CD4-positive, alpha-beta T cell treated with Interleukin-21 for 1 hour (primary cell): Measurements from ENCODE around the gene VILL.
A peak's percentile ranks its signal among the peaks of the same experiment; 100 is the strongest.
"Not testable (repeated sequence)": the region's sequence is repeated elsewhere in the genome, so short reads cannot be mapped to it uniquely, and the experiment has no call there.

Experiments
- DNase-seq: peaks from one replicate; pipeline ENCODE4 v3.0.0-alpha.2; 2020

VILL gene

DNA sequence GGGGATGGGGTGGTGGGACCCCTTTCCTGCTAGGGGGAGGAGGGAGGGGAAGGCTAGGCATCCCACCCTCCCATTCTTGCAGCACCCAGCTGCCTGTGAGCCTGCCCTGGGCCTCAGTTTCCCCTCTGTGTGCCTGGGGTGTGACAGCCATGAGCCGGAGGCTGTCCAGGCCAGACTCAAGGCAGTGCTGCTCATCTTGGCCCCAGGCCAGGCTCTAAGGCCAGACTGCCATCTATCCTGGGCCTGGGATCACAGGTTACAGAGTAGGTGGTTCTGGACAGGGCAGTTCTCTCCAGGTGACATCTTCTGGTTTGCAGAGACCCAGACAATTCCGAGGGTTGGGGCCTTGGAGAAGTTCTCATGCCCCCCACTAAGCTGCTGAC is 3.3 kb upstream of the VILL start:
- no peak for DNase-seq

DNA sequence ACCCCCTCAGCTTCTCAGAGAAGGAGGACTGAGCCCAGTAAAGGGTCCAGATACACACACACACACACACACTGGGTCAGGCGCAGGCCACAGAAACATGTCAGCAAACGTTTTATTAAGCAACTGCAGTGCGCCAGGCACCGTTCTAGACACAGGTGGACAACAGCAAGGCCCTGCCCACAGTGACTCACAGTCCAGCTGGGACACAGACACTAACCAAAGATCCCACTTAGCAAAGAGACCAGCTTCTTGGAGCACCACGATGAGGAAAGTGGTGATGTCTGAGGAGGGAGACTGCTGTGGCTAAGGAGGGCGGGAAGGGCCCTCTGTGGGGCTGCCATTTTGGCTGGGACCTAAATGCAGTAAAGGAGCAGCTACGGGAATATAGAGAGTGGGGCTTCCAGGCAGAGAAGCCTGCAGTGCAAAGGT is 2.8 kb upstream of the VILL start:
- DNase-seq = no peak

DNA sequence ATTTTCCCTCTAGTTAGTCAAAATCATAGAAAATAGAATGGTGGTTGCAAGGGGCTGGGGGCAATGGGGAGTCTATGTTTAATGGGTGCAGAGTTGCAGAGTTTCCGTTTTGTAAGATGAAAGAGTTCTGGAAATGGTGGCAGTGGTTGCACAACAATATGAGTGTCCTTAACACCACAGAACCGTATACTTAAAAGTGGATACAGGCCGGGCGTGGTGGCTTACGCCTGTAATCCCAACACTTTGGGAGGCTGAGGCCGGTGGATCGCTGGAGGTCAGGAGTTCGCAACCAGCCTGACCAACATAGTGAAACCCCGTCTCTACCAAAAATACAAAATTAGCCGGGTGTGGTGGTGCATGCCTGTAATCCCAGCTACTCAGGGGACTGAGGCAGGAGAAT is 2.2 kb upstream of the VILL start:
- DNase-seq = not testable (repeated sequence)

DNA sequence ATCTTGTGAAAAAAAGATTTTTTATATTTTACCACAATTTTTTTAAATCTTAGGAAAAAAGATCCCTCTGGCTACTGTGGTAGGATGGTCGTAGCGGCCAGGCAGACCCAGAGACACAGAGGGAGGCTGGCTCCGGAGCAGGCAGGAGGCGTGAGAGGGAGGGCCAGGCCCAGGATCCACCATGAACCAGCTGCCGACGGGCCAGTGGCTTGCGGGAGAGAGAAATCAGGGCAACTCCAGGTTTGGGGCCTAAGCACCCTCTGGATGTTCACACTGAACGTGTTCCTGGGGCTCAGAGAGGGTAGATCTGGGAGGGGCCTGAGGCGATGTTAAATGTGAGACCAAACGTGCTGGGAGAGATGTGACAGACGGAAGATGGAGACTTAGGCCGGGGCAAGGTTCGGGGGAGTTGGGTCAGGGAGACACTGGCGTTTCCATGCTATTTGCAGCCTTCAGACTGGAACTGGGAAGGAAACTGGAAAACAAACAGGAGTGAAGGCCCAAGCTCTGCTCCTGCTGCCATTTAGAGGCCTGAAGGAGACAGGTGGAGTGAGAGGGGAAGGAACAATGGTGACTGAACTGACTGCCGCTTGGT is 1.6 kb upstream of the VILL start:
- DNase-seq = no peak

DNA sequence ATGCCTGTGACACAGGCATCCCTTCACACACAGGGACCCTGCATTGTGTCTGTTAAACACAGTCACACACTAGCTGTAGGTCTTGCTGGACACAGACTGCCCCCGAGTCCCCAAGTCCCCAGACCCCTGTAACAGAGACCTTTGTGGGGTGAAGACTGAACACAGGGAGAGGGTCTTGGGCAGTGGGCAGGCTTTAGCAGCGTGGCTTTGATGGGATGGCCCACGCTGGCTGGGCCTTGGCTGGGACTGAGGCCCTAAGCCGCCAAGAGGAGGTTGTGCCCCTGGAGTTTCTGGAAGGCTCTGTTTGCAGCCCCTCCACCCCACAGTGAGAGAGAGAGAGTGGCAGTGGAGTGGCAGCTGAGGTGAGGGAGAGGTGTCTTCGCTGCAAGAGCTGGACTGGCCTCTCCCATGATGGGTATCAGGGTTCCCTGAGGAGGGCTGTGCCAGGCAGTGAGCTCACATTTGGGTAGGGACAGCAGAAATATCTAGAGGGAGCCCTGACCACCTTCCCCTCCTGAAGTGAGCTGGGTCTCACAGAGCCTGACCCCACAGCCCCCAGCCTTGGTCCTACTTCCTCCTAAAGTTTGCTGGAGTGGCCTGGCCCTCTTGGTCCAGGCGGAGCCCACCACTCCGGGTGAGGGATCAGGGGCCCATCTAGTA is 635 bp upstream of the VILL start:
- DNase-seq = no peak

DNA sequence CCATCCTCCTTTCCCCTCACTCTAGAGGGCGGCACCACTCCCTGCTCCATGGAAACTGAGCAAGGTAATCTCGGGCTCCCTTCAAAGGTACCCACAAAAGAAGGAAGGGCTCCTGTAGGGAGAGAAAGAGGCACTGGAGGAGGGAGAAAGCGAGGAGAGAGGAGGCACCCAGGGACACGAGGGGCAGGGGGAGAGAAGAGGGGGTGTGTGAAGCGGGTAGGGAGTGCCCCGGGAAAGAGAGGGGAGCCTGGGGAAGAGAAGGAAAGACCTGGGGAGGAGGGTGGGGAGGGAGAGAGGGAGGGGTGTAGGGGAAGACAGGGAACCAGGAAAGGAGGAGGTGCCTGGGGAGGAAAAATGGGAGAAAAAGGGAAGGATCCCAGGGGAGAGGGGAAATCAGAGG is 523 bp downstream of the VILL start:
- no peak for DNase-seq

DNA sequence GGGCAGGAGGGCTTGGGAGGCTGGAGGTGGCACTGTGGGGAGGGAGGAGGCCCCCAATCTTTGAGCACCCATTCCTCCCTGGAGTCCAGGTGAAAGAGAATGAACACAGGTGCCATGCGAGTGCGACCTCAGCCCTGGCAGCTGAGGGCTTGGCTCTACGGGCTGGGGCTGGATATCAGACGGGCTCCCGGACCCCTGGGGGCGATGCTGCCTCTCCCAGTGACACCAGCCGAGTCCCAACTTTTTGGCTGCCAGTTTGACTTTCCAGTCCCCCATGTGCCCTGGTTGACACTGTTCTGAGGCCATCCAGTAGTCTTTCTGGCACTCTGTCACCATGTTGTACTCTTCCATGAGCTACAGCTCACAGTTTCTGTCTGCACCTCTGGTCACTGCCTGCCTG is 1.2 kb downstream of the VILL start:
- no peak for DNase-seq

DNA sequence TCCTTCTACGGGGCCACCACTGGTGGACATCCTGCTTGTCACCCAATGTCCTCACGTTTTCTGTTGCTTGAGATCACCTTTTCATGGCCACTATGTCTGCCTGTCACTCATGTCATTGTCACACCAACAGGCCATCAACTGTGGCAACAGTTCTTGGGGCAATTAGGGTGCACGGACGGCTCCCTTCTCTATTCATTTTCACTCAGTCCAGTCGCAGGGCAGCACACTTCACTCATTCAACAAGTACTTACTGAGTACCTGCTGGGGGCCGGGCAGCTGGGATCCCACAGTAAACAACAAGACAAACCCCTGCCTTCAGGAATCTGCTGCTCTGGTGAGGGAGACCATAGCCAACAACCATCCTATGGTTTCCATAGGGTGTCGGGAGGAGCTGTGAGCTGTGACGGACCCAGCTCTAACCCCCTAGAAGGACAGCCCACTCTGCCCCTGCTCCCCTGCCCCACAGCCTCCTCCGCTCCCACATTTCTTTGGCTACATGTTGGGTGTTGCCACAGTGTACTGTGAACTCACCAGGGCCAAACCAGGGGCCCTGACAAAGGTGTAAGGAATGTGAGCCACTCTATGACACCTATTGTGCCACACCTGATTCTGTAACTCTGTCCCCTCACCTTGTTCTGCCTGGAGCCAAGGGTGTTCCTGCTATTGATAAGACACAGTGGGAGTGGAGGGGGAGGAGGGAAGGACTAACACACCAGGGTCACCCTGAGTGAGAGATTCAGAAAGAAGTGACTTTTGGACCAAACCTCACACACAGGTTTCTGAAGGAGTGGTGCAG is 1.9 kb downstream of the VILL start:
- DNase-seq = no peak

DNA sequence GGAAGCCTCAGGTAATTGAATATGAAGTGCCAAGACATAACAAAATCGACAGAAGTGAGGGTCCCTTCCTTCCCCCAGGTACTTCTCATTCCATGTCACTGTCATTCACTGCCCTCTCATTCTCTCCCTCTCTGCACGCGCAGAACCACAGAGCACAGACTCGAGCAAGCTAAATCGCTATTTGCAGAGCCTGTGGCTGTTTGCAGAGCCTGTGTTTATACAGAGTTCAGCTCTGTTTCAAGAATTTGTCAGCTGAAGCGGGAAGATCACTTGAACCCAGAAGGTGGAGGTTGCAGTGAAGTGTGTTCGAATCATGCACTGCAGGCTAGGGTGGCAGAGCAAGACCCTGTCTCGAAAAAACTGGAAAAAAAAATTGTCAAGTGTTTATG is 2.5 kb downstream of the VILL start:
- DNase-seq = no peak

DNA sequence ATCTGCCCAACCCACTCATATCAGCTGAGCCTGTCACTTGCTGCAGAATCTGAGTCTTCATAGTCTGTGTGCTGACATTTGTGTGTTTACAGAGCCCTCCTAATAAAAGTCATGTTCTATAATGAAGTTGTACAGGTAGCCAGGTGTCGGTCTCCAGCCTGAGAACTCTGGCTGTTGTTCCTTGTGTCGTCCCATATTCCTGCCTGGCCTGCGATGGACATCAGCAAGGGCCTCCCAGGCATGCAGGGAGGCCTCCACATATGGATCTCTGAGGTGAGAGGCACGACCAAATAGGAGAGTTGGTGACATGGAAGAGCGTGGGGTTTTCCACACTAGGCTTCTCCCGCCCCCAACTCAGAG is 2.9 kb downstream of the VILL start:
- no peak for DNase-seq

DNA sequence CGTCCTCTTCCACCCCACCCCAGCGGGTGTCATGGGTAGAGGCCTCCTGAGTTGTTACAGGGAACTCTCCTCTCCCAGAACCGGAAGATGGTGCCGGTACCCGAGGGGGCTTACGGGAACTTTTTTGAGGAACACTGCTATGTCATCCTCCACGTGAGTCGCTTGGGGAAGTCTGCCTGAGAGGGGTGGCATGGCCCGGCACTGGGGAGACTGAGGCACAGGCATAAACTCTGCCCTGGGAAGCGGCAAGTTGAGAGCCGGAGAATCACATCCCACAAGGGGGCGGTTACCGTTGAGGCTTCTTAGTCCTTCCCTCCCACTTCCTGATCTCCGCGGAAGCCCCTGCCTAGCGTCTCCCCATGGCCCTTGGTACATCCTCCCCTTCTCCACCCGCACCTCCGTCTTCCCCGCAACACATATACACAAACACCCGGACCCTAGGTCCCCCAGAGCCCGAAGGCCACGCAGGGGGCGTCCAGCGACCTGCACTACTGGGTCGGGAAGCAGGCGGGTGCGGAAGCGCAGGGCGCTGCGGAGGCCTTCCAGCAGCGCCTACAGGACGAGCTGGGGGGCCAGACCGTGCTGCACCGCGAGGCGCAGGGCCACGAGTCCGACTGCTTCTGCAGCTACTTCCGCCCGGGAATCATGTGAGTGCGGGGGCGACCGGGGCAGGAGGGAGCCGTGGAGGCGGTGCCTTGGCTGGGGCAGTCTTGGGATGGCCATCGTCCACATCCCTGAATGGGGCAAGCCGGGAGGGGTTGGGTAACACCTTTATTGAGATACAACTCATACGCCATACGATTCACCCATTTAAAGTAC is 3.4 kb downstream of the VILL start:
- DNase-seq = peak; percentile 54

DNA sequence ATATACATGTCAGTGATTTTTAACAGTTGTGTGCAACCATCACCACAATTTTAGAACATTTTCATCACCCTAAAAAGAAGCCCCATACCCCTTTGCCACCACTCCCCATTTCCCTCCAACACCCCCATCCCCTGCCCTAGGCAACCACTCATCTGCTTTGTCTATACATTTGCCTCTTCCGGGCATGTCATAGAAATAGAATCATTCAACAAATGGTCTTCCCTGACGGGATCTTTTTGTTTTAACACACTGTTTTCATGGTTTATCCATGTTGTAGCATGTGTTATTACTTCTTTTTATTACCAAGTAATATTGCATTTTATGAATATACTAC is 4.0 kb downstream of the VILL start:
- no peak for DNase-seq

DNA sequence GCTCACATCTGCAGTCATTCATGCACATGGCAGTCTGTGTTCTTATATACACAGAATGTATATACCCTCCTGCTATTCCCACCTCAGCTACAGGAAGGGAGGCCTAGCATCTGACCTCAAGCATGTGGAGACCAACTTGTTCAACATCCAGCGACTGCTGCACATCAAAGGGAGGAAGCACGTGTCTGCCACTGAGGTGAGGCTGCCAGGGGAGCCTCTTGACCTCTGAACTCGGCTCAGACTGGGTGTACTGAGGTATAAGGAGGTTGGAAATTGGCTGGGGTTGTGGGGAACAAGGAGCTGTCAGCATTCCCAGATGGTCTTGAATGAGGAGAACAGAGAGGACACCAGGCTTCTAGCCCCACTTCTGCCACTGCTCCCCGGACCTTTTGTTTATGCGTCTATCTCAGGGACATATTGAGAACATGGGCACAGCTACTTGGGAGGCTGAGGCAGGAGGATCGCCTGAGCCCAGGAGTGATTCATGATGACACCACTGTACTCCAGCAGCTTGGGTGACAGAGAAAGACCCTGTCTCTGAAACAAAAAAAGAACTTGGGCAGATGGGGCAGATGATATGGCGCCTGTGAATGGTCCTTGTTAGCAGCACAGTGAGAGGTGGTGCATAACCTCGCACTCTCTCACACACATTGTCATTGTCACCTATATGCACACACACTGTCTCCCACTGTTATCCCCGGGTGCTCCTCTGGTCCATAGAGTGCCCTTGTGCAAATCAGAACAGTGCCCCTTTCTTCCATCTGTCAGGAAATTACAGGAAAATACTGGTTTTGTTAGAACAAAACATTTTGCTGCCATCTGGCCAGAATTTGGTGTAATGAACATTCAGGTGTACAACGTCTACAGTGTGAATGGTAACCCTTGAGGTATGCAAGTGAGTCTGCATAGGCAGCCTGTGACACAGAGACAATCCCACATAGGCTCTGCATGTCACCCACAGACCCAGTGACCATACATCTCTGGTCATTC is 5.4 kb downstream of the VILL start:
- peak; percentile 38 for DNase-seq

DNA sequence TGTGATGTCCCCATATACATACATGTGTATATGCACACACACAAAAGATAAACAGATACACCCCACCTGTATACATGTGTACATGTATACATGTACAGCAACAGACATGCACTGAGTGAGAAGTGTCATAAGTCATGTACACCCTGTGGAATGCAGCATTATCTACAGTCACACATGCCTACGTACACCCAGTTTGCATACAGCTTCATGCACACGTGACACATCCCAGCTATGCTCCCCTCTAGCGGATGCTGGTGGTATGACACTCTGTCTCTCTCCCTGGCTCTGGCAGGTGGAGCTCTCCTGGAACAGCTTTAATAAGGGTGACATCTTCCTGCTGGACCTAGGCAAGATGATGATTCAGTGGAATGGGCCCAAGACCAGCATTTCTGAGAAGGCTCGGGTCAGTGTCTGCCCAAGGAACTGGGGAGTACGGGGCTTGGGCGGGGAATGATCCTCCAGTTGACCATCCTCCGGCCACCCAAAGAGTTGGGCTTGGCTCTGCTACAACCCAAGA is 6.3 kb downstream of the VILL start:
- DNase-seq = peak; percentile 87

DNA sequence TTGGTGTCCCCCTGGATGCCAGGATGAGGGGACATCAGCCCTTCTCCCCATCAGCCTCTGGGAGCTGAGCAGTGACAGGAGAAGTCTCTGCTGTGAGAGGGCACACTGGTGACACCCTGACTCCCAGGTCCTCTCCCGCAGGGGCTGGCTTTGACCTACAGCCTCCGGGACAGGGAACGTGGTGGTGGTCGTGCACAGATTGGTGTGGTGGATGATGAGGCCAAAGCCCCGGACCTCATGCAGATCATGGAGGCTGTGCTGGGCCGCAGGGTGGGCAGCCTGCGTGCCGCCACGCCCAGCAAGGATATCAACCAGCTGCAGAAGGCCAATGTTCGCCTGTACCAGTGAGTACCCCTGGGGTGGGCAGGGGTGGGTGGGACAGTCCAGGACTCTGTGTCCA is 6.8 kb downstream of the VILL start:
- DNase-seq = no peak

DNA sequence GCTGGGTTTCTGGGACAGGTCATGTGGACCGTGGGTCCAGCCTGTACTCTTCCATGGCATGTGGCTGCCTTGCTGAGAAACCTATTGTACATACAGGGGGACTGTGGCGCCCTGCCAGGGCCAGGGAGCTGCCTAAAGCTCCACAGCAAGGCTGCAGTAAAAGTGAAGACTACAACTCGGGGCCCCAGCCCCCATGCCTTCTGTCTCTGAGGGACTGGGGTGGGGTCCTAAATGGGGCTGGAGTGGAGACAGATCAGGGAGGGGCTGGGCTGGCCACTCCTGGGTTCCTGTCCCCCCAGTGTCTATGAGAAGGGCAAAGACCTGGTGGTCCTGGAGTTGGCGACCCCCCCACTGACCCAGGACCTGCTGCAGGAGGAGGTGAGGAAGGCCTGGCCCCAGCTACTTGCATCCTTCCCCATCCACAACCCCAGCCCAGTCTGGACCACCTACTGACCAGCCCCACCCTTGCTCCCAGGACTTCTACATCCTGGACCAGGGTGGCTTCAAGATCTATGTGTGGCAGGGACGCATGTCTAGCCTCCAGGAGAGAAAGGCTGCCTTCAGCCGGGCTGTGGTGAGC is 7.3 kb downstream of the VILL start:
- DNase-seq = no peak

DNA sequence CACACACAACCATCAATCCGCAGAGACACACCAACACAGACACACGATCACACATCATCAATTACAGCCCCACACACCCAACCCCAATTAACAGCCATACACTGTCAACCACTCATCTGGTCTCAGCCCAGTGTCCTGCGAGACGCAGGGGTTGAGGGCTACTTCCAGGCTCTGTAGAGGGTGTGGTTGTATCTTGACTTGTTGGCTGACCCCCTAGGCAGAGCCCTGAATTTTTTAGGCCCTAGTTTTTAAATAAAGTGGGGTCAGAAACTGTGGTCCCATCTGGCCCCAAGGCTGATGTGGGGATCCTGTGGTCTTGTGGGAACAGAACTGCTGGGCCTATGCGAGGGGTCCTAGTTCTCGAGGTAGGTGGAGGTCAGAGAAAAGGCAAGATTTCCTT is 9.2 kb downstream of the VILL start:
- DNase-seq = no peak

DNA sequence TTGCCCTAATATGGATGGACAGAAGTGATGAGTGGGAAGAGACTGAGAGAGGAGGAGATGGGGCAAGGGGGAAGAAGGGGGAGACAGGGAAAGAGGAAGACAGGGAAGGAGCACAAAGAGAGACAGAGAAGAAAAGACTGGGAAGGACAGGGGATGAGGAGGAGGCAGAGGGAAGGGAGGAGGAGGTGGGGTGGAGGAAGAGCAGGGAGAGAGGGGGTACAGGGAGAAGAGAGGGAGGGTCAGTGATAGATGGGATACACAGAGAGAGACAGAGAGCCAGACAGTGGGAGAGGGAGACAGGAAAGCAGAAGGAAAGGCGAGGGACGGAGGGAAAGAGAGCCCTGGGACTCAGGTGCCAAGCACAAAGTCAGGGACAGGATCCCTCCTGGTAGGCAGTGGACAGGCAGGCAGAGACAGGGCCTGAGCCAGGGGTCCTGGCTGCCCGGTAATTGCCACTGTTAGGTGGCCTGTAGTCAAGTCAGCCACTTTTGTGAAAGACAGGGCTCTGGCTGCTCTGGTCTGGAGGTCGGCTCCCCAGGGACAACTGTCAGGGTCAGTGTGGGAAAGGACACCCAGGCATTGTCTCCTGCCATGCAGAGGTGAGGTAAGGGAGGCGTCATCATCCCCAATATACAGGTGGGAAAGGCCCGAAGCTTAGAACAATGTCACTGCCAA is 9.8 kb downstream of the VILL start:
- DNase-seq = no peak

DNA sequence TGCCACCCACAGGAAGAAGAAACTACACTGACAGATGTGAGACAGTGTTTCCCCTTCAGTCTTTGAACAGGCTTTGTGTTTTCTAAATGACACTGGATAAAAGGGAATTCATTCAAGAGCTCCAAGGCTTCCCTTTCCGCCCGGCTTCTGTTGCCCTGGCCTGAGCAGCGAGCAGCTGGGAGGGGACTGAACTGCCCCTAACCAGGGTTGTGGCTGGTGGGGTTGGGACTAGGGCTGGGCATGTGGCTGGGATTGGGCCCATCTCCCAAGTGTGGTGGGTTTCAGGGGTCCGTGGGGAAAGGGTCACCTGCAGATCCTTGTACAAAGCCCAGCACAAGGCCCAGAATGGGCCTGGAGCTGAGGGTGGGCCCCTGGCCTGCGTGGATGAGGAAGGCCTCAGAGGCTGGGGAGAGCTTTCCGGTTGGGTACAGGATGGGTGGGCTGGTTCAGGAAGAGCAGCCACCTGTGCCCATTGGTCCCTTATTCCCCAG is 10.4 kb downstream of the VILL start:
- DNase-seq = no peak

DNA sequence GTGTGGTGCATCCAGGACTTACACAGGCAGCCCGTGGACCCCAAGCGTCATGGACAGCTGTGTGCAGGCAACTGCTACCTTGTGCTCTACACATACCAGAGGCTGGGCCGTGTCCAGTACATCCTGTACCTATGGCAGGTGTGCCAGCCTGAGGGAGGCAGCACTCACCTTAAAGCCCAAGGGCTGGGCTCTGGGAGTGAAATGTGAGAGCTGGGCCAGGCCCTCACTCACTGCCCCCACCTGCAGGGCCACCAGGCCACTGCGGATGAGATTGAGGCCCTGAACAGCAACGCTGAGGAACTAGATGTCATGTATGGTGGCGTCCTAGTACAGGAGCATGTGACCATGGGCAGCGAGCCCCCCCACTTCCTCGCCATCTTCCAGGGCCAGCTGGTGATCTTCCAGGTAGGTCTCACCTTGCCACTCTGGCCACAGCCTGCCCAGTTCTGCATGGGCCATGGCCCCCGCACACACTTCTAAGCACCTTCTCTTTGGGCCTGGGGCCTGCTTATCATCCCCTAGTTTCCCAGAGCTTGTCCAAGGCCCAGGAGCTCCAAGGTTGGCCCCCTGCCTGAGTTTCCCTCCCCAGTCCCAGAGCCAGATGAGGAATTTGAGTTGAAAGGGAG is 11.0 kb downstream of the VILL start:
- DNase-seq = no peak
